ENCODE results near the gene SEMA6A. TPM values are rescaled to one million over a fixed set of nuclear protein-coding genes. Genes with fewer than 3 reads are reported as not detected.

Gene SEMA6A
- total RNA-seq, 1 experiment from 2014 or later: 53.3 TPM

DNA sequence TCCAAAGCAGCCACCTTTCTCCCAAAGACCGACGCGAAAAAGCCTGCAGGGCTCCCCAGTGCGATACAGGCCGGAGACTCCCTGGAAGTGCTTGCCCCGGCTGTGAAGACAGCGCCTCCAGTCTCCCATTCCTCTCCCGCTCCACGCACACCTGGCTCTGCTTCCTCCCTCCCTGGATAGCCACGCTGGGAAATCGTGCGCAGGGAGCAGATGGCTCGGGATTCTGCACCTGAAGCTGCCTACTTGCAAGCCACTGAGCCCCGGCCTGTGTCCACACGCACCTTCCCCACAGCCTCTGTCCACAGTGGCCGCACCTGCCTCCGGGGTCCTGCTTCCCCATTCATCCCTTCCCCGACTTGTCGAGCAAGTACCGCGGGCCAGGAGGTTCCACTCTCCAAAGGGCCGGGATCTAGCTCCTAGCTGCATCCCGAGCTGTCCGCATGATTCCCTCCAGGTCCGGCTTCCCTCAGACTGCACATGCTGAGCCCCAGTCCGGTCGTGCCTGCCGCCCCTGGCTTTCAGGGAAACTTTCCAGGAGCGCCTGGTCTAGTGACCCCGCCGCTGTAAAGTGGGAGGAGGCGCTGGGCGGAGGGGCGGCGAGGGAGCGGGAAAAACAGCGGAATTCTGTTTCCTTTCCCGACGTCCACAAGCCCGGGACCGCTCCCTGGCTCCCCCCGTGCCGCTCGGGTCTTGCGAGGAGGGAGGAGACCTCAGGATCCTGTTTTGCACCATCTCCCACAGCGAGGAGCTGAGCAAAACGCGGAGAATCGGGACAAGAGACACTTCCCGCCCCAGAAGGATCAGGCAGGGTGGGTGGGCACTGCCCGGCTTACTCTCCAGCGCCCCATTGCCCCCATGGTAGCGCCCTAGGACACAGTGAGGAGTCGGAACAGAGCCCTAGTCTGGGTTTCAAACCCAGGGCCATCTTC lies 2.0 kb downstream of the SEMA6A start:
- Mint-ChIP-seq H3K4me3 (ENCODE audit: low read depth, unreplicated experiment) (peak overlapping the region; percentile 96), H3K36me3 (ENCODE audit: insufficient read depth, unreplicated experiment) (peaks cover 54% of the 10 kb centered on the region), H3K4me1 (ENCODE audit: low read depth, unreplicated experiment) (peaks cover 24% of the 10 kb centered on the region), H3K27ac (ENCODE audit: unreplicated experiment) (peak overlapping the region; percentile 81), H3K27me3 (ENCODE audit: unreplicated experiment) (no peaks in the 10 kb centered on the region), H3K9me3 (ENCODE audit: low read depth, unreplicated experiment) (no peaks in the 10 kb centered on the region)
- peak; percentile 63 for DNase-seq
- CTCF ChIA-PET: interaction anchor here (1.0 to 1.9 kb wide), 3 partner anchors 118 to 882 kb away, joined by 3 to 5 read pairs (median 3); no protein-coding TSS in a partner anchor
- intact Hi-C loops (cut with micrococcal nuclease; ENCODE audit: unreplicated experiment): loop anchor here (1.0 to 10.0 kb wide), 3 partner anchors 120 to 502 kb away; no protein-coding TSS in a partner anchor
- no TSS peak for BruUV-seq (replicated peaks)
- TF ChIP-seq, protein P1, sequence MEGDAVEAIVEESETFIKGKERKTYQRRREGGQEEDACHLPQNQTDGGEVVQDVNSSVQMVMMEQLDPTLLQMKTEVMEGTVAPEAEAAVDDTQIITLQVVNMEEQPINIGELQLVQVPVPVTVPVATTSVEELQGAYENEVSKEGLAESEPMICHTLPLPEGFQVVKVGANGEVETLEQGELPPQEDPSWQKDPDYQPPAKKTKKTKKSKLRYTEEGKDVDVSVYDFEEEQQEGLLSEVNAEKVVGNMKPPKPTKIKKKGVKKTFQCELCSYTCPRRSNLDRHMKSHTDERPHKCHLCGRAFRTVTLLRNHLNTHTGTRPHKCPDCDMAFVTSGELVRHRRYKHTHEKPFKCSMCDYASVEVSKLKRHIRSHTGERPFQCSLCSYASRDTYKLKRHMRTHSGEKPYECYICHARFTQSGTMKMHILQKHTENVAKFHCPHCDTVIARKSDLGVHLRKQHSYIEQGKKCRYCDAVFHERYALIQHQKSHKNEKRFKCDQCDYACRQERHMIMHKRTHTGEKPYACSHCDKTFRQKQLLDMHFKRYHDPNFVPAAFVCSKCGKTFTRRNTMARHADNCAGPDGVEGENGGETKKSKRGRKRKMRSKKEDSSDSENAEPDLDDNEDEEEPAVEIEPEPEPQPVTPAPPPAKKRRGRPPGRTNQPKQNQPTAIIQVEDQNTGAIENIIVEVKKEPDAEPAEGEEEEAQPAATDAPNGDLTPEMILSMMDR (IDR thresholded peaks at IDR 0.05; ENCODE audit: unreplicated experiment): peak; percentile 8

DNA sequence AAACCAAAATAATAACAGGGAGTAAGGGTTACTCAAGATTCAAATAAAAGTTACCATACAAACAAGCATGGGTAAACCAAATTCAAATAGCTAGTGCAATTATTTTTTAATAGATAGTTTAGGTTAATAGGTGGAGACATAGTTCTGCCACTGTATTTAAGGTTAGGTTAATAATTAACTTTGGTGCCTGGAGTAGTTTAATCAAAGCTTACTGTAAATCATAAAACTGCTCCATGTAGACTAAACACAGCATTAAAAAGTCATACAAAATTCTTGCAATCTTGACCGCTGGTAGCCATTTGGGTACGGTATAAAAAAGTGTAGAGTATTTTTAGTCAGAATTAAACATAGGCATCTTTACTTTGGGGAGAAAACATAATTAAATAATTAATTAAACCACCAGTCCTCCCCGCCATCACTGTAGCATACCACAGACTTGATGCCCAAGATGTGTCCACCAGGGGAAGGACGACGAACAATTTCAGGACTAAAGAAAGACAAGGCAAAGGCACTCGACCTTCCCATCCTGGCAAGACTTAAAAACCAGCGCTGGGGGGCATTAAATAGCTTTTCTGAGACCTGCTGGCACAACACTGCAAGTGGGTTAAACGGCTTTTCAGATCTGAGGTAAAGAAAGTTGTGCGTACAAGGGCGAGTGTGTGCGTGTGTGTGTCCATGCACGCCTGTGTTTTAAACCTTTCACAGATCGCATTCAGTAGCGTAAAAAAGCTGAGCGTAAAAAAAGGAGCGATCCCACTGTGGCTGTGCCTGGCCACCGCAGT lies 2.9 kb downstream of the SEMA6A start:
- H3K36me3 Mint-ChIP-seq (ENCODE audit: insufficient read depth, unreplicated experiment): peaks cover 54% of the 10 kb centered on the region
- BruUV-seq (replicated peaks): no TSS peak
- CTCF ChIA-PET: interaction anchor here (1.0 to 1.9 kb wide), 4 partner anchors 56 to 883 kb away, joined by 3 to 5 read pairs (median 3); no protein-coding TSS in a partner anchor
- peak overlapping the region; percentile 81 for H3K27ac Mint-ChIP-seq (ENCODE audit: unreplicated experiment)
- peaks cover 33% of the 10 kb centered on the region for H3K4me1 Mint-ChIP-seq (ENCODE audit: low read depth, unreplicated experiment)
- no peaks in the 10 kb centered on the region for H3K27me3 Mint-ChIP-seq (ENCODE audit: unreplicated experiment)
- intact Hi-C loops (cut with micrococcal nuclease; ENCODE audit: unreplicated experiment): loop anchor here (1.0 to 10.0 kb wide), 4 partner anchors 43 to 503 kb away; no protein-coding TSS in a partner anchor
- peak overlapping the region; percentile 96 for H3K4me3 Mint-ChIP-seq (ENCODE audit: low read depth, unreplicated experiment)
- no peaks in the 10 kb centered on the region for H3K9me3 Mint-ChIP-seq (ENCODE audit: low read depth, unreplicated experiment)
- TF ChIP-seq, protein P1 (IDR thresholded peaks at IDR 0.05; ENCODE audit: unreplicated experiment): peak; percentile 46
- peak; percentile 43 for DNase-seq

DNA sequence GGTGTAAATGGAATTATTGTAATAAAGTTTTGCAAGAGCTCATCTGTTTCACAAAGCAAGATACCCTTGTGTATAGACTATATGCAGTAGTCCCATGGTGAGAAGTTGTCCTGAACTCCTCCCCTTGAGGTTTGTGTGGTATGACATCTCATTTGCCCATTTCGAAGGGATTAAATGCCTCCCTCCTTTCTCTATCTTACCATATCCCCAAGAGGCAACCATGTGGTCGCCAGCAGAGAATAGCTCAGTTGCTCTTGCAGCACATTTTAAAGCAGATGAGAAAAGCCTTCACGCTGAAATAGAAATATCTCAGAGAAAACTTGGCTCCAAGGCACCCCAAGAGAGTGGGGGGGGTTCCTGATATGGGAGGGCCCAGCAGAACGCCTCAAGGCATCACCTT lies 4.6 kb downstream of the SEMA6A start:
- Mint-ChIP-seq H3K36me3 (ENCODE audit: insufficient read depth, unreplicated experiment) (peaks cover 38% of the 10 kb centered on the region), H3K27me3 (ENCODE audit: unreplicated experiment) (no peaks in the 10 kb centered on the region), H3K4me3 (ENCODE audit: low read depth, unreplicated experiment) (no peak overlapping the region), H3K4me1 (ENCODE audit: low read depth, unreplicated experiment) (peaks cover 34% of the 10 kb centered on the region), H3K27ac (ENCODE audit: unreplicated experiment) (no peak overlapping the region), H3K9me3 (ENCODE audit: low read depth, unreplicated experiment) (no peaks in the 10 kb centered on the region)
- BruUV-seq (replicated peaks): no TSS peak
- TF ChIP-seq, protein P1 (IDR thresholded peaks at IDR 0.05; ENCODE audit: unreplicated experiment): no peak
- intact Hi-C loops (cut with micrococcal nuclease; ENCODE audit: unreplicated experiment): loop anchor here (2.0 to 10.0 kb wide), 3 partner anchors 41 to 505 kb away; no protein-coding TSS in a partner anchor
- CTCF ChIA-PET: interaction anchor here (0.6 kb wide), 2 partner anchors 1192 to 1384 kb away, joined by 3 to 4 read pairs; no protein-coding TSS in a partner anchor
- DNase-seq: no peak

DNA sequence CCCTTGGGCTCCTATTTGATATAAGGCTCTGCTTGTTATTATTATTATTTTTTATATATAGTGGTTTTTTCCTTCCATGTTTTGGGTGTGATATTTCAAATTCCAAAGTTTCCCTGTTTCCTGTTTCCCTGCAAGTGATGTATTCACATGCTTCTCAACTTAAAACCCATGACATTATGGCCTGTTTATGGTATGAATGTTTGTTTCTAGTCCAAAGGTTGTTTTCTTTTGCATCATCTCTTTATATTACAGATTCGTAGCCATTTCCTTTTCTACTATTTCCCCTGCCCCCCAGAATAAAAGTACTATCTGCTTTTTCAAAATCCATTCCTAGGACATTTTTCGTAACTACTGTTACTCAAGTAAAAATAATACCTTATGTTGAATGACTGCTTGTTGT lies 7.5 kb downstream of the SEMA6A start:
- no peaks in the 10 kb centered on the region for H3K9me3 Mint-ChIP-seq (ENCODE audit: low read depth, unreplicated experiment)
- intact Hi-C loops (cut with micrococcal nuclease; ENCODE audit: unreplicated experiment): no loop called here
- H3K4me3 Mint-ChIP-seq (ENCODE audit: low read depth, unreplicated experiment): no peak overlapping the region
- BruUV-seq (replicated peaks): no TSS peak
- peaks cover 36% of the 10 kb centered on the region for H3K4me1 Mint-ChIP-seq (ENCODE audit: low read depth, unreplicated experiment)
- H3K27me3 Mint-ChIP-seq (ENCODE audit: unreplicated experiment): no peaks in the 10 kb centered on the region
- CTCF ChIA-PET: no interaction called here
- no peak for DNase-seq
- TF ChIP-seq, protein P1 (IDR thresholded peaks at IDR 0.05; ENCODE audit: unreplicated experiment): no peak
- peaks cover 9% of the 10 kb centered on the region for H3K36me3 Mint-ChIP-seq (ENCODE audit: insufficient read depth, unreplicated experiment)
- H3K27ac Mint-ChIP-seq (ENCODE audit: unreplicated experiment): no peak overlapping the region
